ENCODE data around the gene E2F4.

The E2F4 gene

DNA sequence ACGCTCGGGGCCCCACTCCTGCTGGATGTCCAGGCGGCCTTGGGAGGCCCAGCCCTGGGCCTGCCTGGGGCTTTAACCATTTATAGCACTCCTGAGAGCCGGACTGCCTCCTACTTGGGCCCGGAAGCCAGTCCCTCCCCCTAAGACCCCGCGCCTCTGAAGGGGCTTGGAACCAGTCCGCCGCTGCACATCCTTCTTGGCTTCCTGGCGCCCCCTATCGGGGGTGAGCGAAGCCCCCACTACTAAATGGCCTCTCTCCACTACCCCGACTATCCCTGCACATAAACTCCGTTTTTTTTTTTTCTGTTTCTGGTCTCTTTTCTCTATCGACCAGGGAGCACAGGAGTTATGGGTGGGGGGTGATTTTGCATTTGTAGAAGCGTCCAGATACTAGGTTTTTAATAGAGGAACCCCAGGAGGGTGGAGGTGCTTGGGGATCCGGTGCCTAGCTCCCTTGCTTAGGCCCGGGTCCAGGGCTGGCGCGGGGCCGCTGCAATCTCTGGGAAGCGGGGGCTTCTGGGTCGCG is 22.2 kb upstream of the E2F4 start:
- intact Hi-C loops (cut with DNase I; ENCODE audit: low total_unique reads): no loop called here

DNA sequence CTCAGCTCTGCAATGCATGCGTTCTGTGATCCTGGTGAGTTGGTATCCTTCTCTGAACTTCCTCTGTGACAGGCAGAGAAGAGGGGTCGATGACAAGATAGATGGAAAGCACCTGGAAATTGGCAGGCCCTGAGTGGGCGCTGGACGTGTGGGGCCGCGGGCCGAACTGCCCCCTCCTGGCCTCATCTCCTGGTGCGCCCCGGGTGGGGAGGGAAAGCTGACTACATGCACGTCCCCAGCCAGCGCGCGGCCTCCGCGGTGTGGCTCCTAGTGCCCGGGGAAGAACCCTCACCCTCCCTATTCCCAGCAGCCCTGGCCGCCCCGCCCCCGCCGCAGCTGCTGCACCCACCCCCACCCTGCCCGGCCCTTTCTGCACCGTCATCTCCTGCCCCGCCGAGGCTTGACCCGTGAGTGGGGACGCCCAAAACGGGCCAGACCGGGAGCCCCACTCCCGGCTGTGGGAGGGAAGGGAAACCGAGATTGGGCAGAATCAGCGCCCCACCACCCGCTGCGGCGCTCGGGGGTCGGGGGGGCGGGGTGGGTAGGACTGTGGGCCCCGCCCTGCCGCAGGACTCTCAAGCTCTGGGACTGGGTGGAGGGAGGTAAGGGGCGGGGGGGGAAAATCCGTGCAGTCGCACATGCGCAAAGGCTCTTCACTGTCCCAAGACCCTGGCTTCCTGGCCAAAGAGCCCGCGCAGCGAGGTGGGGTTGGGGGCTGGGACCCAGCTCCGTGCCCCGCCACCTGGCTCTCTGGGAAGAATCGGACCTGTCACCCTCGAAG is 21.6 kb upstream of the E2F4 start, which contains the start of gene NOL3:
Gene NOL3 (plus strand): TSS at position 371 of the 781 bp plus-strand sequence.
- Histone ChIP-seq H3K27ac (peak within 1 kb of the TSS; percentile 92 to 96), H3K27me3 (peaks cover 0 to 9% of the 10 kb centered on the region in 2 donors), H3K4me3 (peak within 1 kb of the TSS; percentile 49 to 59), H3K9me3 (no peaks in the 10 kb centered on the region), H3K36me3 (peaks cover 0 to 5% (median 3%) of the 10 kb centered on the region in 3 donors), H3K4me1 (peaks cover 7 to 65% (median 58%) of the 10 kb centered on the region in 4 donors)
- DNase-seq: peak; percentile 89 to 96
- TF ChIP-seq, protein P1, sequence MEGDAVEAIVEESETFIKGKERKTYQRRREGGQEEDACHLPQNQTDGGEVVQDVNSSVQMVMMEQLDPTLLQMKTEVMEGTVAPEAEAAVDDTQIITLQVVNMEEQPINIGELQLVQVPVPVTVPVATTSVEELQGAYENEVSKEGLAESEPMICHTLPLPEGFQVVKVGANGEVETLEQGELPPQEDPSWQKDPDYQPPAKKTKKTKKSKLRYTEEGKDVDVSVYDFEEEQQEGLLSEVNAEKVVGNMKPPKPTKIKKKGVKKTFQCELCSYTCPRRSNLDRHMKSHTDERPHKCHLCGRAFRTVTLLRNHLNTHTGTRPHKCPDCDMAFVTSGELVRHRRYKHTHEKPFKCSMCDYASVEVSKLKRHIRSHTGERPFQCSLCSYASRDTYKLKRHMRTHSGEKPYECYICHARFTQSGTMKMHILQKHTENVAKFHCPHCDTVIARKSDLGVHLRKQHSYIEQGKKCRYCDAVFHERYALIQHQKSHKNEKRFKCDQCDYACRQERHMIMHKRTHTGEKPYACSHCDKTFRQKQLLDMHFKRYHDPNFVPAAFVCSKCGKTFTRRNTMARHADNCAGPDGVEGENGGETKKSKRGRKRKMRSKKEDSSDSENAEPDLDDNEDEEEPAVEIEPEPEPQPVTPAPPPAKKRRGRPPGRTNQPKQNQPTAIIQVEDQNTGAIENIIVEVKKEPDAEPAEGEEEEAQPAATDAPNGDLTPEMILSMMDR (IDR thresholded peaks at IDR 0.05): peak in 1 of 2 experiments; percentile 35
- intact Hi-C loops (cut with DNase I; ENCODE audit: low total_unique reads): no loop called here

More for the DNA sequence above, 22.2 kb upstream of the E2F4 start:
- peaks cover 7 to 65% (median 58%) of the 10 kb centered on the region in 4 donors for H3K4me1 ChIP-seq
- H3K9me3 ChIP-seq: no peaks in the 10 kb centered on the region
- H3K36me3 ChIP-seq: no peaks in the 10 kb centered on the region
- DNase-seq: no peak
- H3K27ac ChIP-seq: peak overlapping the region; percentile 92 to 96
- H3K27me3 ChIP-seq: peaks cover 0 to 15% of the 10 kb centered on the region in 2 donors
- TF ChIP-seq, protein P1 (IDR thresholded peaks at IDR 0.05): peak in 1 of 2 experiments; percentile 42
- H3K4me3 ChIP-seq: peak overlapping the region; percentile 49 to 59

DNA sequence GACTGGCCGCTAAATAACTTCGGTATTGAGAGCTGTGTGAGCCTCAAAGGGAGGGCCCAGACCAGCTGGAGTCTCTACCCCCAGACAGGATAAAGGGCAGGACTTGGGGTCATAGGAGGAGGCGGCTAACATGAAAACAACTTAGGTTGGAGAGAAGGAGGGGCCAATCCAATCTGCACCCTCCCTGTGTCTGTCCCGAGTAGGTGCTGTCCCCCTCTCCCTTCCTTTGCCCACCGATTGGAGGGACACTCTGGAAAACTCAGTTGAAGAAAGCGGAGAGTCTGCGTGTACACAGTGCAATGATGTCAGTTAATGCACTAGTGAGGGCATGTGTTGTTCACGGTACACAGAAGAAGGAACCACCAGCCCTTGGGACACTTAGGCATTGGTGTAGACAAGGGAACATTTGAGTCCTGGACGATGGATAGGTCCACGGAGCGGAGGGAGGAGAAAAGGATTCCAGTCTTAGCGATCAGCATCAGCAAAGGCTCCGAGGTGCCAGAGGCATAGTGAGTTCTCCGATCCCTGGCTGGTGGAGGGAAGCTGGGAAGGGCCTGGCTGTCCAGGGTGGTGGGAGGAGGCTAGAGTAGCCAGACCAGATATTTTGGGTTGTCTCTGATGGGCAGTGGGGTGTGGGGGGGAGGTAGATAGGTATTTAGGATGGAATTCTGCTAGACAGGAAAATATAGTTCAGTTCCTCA is 20.9 kb upstream of the E2F4 start:
- TF ChIP-seq, protein P1 (IDR thresholded peaks at IDR 0.05): no peak
- peak overlapping the region; percentile 49 to 59 for H3K4me3 ChIP-seq
- peaks cover 0 to 6% (median 5%) of the 10 kb centered on the region in 3 donors for H3K36me3 ChIP-seq
- H3K27ac ChIP-seq: peak overlapping the region; percentile 92 to 96
- H3K4me1 ChIP-seq: peaks cover 7 to 59% (median 52%) of the 10 kb centered on the region in 4 donors
- intact Hi-C loops (cut with DNase I; ENCODE audit: low total_unique reads): no loop called here
- DNase-seq: no peak
- H3K27me3 ChIP-seq: peaks cover 0 to 1% of the 10 kb centered on the region in 2 donors
- no peaks in the 10 kb centered on the region for H3K9me3 ChIP-seq

DNA sequence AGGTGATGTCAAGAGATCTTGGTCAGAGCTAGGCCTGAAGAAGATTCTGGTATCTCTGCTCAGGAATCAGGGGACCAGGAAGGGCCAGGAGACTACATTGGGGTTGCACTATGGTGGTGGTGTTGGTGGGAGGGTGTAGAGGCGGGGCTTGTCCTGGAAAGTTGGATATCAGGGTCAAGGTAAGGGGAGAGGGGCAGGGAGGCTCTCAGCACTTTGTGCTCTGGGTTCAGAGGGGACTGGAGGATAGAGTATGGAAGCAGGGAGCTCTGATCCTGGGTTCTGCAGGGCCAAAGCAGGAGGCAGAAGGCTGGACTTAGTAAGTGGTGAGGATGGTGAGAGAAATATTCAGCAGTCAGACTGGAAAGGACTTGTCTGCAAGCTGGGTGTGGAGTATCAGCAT is 18.6 kb upstream of the E2F4 start:
- intact Hi-C loops (cut with DNase I; ENCODE audit: low total_unique reads): no loop called here
- peak overlapping the region; percentile 54 to 65 for H3K4me3 ChIP-seq
- TF ChIP-seq, protein P1 (IDR thresholded peaks at IDR 0.05): no peak
- H3K27me3 ChIP-seq: no peaks in the 10 kb centered on the region
- peaks cover 0 to 12% (median 6%) of the 10 kb centered on the region in 3 donors for H3K36me3 ChIP-seq
- H3K9me3 ChIP-seq: no peaks in the 10 kb centered on the region
- H3K4me1 ChIP-seq: peaks cover 7 to 69% (median 59%) of the 10 kb centered on the region in 4 donors
- no peak for DNase-seq
- peak overlapping the region; percentile 92 to 96 for H3K27ac ChIP-seq

DNA sequence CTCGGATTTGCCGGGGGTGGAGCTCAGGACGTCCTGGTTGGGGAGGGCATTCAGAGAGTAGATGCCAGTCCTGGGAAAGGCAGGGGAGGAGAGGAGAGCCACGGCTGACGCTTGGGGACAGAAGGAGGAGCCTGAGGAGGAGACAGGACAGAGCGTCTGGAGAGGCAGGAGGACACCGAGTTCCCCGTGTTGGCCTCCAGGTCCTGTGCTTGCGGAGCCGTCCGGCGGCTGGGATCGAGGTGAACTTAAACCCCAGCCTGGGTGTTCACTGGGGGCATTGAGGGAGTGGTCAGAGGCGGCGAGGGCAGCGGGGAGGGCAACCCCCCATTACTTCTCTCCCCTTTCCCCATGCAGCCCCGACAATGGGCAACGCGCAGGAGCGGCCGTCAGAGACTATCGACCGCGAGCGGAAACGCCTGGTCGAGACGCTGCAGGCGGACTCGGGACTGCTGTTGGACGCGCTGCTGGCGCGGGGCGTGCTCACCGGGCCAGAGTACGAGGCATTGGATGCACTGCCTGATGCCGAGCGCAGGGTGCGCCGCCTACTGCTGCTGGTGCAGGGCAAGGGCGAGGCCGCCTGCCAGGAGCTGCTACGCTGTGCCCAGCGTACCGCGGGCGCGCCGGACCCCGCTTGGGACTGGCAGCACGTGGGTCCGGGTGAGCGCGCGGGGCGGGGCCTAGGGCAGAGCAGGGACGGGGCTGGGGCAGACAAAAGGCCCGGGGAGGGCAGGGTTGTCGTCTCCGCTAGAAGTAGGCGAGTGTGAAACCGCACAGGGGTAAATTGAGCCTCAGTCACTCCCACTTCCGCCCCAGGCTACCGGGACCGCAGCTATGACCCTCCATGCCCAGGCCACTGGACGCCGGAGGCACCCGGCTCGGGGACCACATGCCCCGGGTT is 17.9 kb upstream of the E2F4 start:
- peak overlapping the region; percentile 54 to 65 for H3K4me3 ChIP-seq
- no peaks in the 10 kb centered on the region for H3K9me3 ChIP-seq
- H3K36me3 ChIP-seq: peaks cover 0 to 12% (median 6%) of the 10 kb centered on the region in 3 donors
- DNase-seq: peak; percentile 91 to 97
- H3K4me1 ChIP-seq: peaks cover 7 to 68% (median 62%) of the 10 kb centered on the region in 4 donors
- TF ChIP-seq, protein P1 (IDR thresholded peaks at IDR 0.05): peak; percentile 23 to 32
- peak overlapping the region; percentile 92 to 96 for H3K27ac ChIP-seq
- intact Hi-C loops (cut with DNase I; ENCODE audit: low total_unique reads): no loop called here
- no peaks in the 10 kb centered on the region for H3K27me3 ChIP-seq
